Measurements from ENCODE around the gene HLA-DMB. TPM values are rescaled to one million over a fixed set of nuclear protein-coding genes. Genes with fewer than 3 reads are reported as not detected.

HLA-DMB gene
- polyA plus RNA-seq, 1 of the 3 experiments (the other 2 are of a cell fraction), result not detected

DNA sequence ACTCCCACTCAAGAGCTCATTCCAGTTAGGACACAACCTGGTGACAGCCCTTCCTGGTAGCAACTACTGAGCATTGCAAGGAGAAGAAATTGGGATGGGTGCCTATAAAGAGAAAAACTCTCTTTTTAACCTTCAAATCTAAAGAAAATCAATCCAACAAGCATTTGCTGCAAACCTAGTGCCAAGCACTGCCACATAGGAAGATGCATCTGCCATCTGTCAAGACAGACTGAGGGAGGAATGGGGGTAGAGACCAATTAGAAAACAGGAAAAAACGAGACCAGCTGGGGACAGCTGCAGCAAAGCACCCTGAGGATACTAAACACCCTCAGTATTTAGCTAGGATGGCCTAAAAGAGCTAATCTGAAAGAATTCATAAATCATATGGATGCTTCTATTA, 27.9 kb downstream of the HLA-DMB start:
- H3K9me2 ChIP-seq, result no peaks in the 10 kb centered on the region
- H3K4me1 ChIP-seq (ENCODE audit: control insufficient read depth in 1 of 2, insufficient read depth in 2 of 2, low read depth in 1 of 2, low read length in 1 of 2), result no peaks in the 10 kb centered on the region
- no peaks in the 10 kb centered on the region for H3K9me3 ChIP-seq
- H3K27ac ChIP-seq (ENCODE audit: low read depth in 2 of 2, low read length in 1 of 2), result no peak overlapping the region
- ChIA-PET CTCF (interaction anchor here (0.7 to 3.6 kb wide), 6 partner anchors 13 to 72 kb away, joined by 3 to 30 read pairs (median 7); no protein-coding TSS in a partner anchor), POLR2A (no interaction called here)
- H3K4me3 ChIP-seq (ENCODE audit: low read depth in 2 of 2, low read length in 1 of 2), result no peak overlapping the region
- TF ChIP-seq, protein P1, sequence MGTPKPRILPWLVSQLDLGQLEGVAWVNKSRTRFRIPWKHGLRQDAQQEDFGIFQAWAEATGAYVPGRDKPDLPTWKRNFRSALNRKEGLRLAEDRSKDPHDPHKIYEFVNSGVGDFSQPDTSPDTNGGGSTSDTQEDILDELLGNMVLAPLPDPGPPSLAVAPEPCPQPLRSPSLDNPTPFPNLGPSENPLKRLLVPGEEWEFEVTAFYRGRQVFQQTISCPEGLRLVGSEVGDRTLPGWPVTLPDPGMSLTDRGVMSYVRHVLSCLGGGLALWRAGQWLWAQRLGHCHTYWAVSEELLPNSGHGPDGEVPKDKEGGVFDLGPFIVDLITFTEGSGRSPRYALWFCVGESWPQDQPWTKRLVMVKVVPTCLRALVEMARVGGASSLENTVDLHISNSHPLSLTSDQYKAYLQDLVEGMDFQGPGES (IDR thresholded peaks at IDR 0.05; ENCODE audit: low read depth, low read length), result no peak
- H4K20me1 ChIP-seq (ENCODE audit: insufficient read depth), result no peaks in the 10 kb centered on the region
- no peaks in the 10 kb centered on the region for H3K36me3 ChIP-seq (replicated peaks in 1 of 2; ENCODE audit: control insufficient read depth in 1 of 2, insufficient read depth in 2 of 2, low read length in 1 of 2)
- 4% methylated on average over 1 of the region's 1 CpG for WGBS (ENCODE audit: low lambda C conversion rate)
- H3F3A ChIP-seq (replicated peaks; ENCODE audit: insufficient read depth), result peaks cover 3% of the 10 kb centered on the region
- no peak overlapping the region for H2AFZ ChIP-seq (ENCODE audit: low read depth)
- H3K27me3 ChIP-seq (ENCODE audit: insufficient read depth), result no peaks in the 10 kb centered on the region; the same call in 1 of the 2 replicates
- H3K79me2 ChIP-seq (ENCODE audit: insufficient read depth), result no peaks in the 10 kb centered on the region
- H3K4me2 ChIP-seq, result no peak overlapping the region
- DNase-seq, result no peak
- H3K9ac ChIP-seq, result no peak overlapping the region

DNA sequence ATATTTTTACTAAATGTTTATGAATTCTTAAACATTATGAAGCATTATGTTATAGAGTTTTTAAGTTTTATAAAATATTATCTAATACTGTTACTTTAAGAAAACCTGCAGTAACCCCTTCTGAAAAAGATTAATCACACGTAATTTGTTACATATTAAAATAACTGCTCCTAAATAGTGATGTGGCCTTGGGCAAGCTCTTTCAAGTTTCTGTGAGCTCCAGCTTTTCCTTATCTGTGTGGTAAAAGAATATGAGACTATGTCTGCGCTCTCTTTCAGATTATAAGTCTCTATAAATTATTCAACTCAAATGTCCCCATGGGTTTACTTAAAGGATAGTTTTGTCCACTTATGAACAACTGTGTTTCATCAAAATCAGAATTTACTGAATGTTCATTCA, 31.9 kb downstream of the HLA-DMB start:
- ChIA-PET POLR2A (no interaction called here), CTCF (interaction anchor here (0.7 to 2.3 kb wide), 4 partner anchors 25 to 211 kb away, joined by 3 to 8 read pairs (median 4); no protein-coding TSS in a partner anchor)
- H3K27me3 ChIP-seq (ENCODE audit: insufficient read depth), result no peaks in the 10 kb centered on the region; the same call in 1 of the 2 replicates
- H3K36me3 ChIP-seq (replicated peaks in 1 of 2; ENCODE audit: control insufficient read depth in 1 of 2, insufficient read depth in 2 of 2, low read length in 1 of 2), result no peaks in the 10 kb centered on the region
- H3K9ac ChIP-seq, result no peak overlapping the region
- H3K9me2 ChIP-seq, result no peaks in the 10 kb centered on the region
- TF ChIP-seq, protein P2, sequence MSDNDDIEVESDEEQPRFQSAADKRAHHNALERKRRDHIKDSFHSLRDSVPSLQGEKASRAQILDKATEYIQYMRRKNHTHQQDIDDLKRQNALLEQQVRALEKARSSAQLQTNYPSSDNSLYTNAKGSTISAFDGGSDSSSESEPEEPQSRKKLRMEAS (IDR thresholded peaks at IDR 0.05; ENCODE audit: low read depth), result no peak
- no peak for TF ChIP-seq FOXJ3 (CRISPR knock-in tag; IDR thresholded peaks at IDR 0.05)
- no peak overlapping the region for H3K4me3 ChIP-seq (ENCODE audit: low read depth in 2 of 2, low read length in 1 of 2)
- WGBS (ENCODE audit: low lambda C conversion rate), result 86% methylated on average over 2 of the region's 2 CpGs
- no peaks in the 10 kb centered on the region for H3K4me1 ChIP-seq (ENCODE audit: control insufficient read depth in 1 of 2, insufficient read depth in 2 of 2, low read depth in 1 of 2, low read length in 1 of 2)
- no peaks in the 10 kb centered on the region for H3K79me2 ChIP-seq (ENCODE audit: insufficient read depth)
- no peaks in the 10 kb centered on the region for H4K20me1 ChIP-seq (ENCODE audit: insufficient read depth)
- H2AFZ ChIP-seq (ENCODE audit: low read depth), result no peak overlapping the region
- H3F3A ChIP-seq (replicated peaks; ENCODE audit: insufficient read depth), result peaks cover 6% of the 10 kb centered on the region
- H3K4me2 ChIP-seq, result no peak overlapping the region
- no peaks in the 10 kb centered on the region for H3K9me3 ChIP-seq
- DNase-seq, result no peak
- H3K27ac ChIP-seq (ENCODE audit: low read depth in 2 of 2, low read length in 1 of 2), result no peak overlapping the region

DNA sequence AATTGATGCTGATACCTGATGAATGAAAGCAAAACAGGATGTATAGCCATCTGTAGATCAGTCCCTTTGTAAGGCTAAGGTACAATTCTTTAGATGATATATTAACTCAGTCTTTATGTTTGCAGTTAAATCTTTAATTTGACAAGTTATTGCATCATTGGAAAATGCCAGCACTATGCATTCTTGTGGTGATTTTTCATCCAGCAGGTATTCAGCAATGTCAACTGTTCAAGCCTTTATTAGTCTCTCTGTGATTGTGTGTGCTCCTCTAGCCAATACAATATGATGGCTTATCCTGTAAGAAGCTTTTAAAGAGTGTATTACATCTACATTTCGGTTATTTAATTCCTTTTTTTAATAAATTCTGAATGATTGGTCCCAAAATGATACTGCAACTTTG, 34.3 kb downstream of the HLA-DMB start:
- Histone ChIP-seq H4K20me1 (ENCODE audit: insufficient read depth) (no peaks in the 10 kb centered on the region), H3F3A (replicated peaks; ENCODE audit: insufficient read depth) (peaks cover 6% of the 10 kb centered on the region), H3K27ac (ENCODE audit: low read depth in 2 of 2, low read length in 1 of 2) (no peak overlapping the region), H3K36me3 (replicated peaks in 1 of 2; ENCODE audit: control insufficient read depth in 1 of 2, insufficient read depth in 2 of 2, low read length in 1 of 2) (peaks cover 0 to 3% of the 10 kb centered on the region in 2 experiments), H3K4me2 (no peak overlapping the region), H3K9me3 (no peaks in the 10 kb centered on the region), H3K27me3 (ENCODE audit: insufficient read depth) (no peaks in the 10 kb centered on the region), H3K9ac (no peak overlapping the region), H3K4me3 (ENCODE audit: low read depth in 2 of 2, low read length in 1 of 2) (no peak overlapping the region), H3K4me1 (ENCODE audit: control insufficient read depth in 1 of 2, insufficient read depth in 2 of 2, low read depth in 1 of 2, low read length in 1 of 2) (no peaks in the 10 kb centered on the region), H3K9me2 (no peaks in the 10 kb centered on the region), H2AFZ (ENCODE audit: low read depth) (no peak overlapping the region), H3K79me2 (ENCODE audit: insufficient read depth) (no peaks in the 10 kb centered on the region)
- CTCF ChIA-PET, result interaction anchor here (0.9 to 1.2 kb wide), 3 partner anchors 16 to 291 kb away, joined by 3 to 7 read pairs (median 3); no protein-coding TSS in a partner anchor
- TF ChIP-seq FOSL2 (IDR thresholded peaks at IDR 0.05; ENCODE audit: borderline replicate concordance, low read depth), result peak; percentile 41; the same call in 1 of the 2 replicates
- TF ChIP-seq, protein P3, sequence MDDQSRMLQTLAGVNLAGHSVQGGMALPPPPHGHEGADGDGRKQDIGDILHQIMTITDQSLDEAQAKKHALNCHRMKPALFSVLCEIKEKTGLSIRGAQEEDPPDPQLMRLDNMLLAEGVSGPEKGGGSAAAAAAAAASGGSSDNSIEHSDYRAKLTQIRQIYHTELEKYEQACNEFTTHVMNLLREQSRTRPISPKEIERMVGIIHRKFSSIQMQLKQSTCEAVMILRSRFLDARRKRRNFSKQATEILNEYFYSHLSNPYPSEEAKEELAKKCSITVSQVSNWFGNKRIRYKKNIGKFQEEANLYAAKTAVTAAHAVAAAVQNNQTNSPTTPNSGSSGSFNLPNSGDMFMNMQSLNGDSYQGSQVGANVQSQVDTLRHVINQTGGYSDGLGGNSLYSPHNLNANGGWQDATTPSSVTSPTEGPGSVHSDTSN (IDR thresholded peaks at IDR 0.05), result peak; percentile 28; the same call in 1 of the 2 replicates
- TF ChIP-seq, protein P1 (IDR thresholded peaks at IDR 0.05; ENCODE audit: low read depth, low read length), result no peak
- no peak for DNase-seq
- WGBS (ENCODE audit: low lambda C conversion rate), result 6% methylated on average over 1 of the region's 1 CpG
- POLR2A ChIA-PET, result no interaction called here

All from SK-N-SH (cell line).